K562 (cell line): ENCODE measurements around the gene CASTOR1. TPM values are rescaled to one million over a fixed set of nuclear protein-coding genes. Genes with fewer than 3 reads are reported as not detected.

ENCODE experiments used
- ATAC-seq: fragments of 200-7000 bp; cut with Tn5 transposase; 3 replicates; pipeline ENCODE4 v1.9.1; 2020; ENCODE audit warnings: moderate library complexity
- BruUV-seq: library from RNA; stranded (reverse); fragments of 400-500 nt; replicated peaks from 2 replicates; lab custom pipeline; 2021; lab: Mats Ljungman, UMichigan
- CTCF ChIA-PET: fragments of 300-600 bp; formaldehyde crosslinking; extraction: SDS; loops from one replicate; lab custom pipeline; 2021; ENCODE audit warnings: low intra/inter-chr PET ratio; lab: Yijun Ruan, JAX
- POLR2A ChIA-PET: fragments of 300-600, 350-650 bp; sonication (Branson Sonifier 250); formaldehyde crosslinking; extraction: SDS; loops from one replicate; lab custom pipeline; 2021; ENCODE audit warnings: antibody characterized with exemption, inconsistent platforms; lab: Yijun Ruan, JAX
- DNase-seq, 4 experiments: peaks; one replicate each; pipeline versions ENCODE4 v3.0.0 to v3.0.0-alpha.2; 2011 to 2018; ENCODE audit warnings: low spot score in 3 of 4, mixed read lengths in 3 of 4; ENCODE audit errors: extremely low read depth in 1 of 4
- FAIRE-seq: peaks from 2 replicates; lab custom pipeline; 2011; peaks lifted over from hg19 to GRCh38; lab: Jason Lieb, UNC
- H2AFZ ChIP-seq: 2 replicates; pipeline ENCODE4 v1.6.0; 2011; ENCODE audit warnings: low read depth, low read length, control low read depth, inconsistent platforms
- H3K27ac ChIP-seq: fragments of 200-600 bp; 3 replicates; pipeline ENCODE4 v1.8.0; 2011; ENCODE audit warnings: low read depth, mild to moderate bottlenecking, control low read depth, inconsistent platforms, low read length, moderate library complexity, mixed read lengths; ENCODE audit errors: extremely low read depth
- H3K27me3 ChIP-seq, 2 experiments: fragments of 300-600 bp in 1 of 2; 2 replicates in 1 of 2; 3 replicates in 1 of 2; pipeline versions ENCODE4 v1.6.0 to v1.8.0; 2011; ENCODE audit warnings: inconsistent platforms in 2 of 2, low read length in 2 of 2, mild to moderate bottlenecking in 1 of 2, mixed read lengths in 1 of 2, moderate library complexity in 1 of 2; ENCODE audit not compliant: control insufficient read depth in 2 of 2, insufficient read depth in 2 of 2
- H3K36me3 ChIP-seq: fragments of 300-600 bp; 3 replicates; pipeline ENCODE4 v1.8.0; 2011; ENCODE audit warnings: mild to moderate bottlenecking, low read length, inconsistent platforms; ENCODE audit not compliant: control insufficient read depth, insufficient read depth
- H3K4me1 ChIP-seq, 2 experiments: fragments of 200-600 bp in 1 of 2; replicated peaks in 1 of 2; 2 replicates in 1 of 2; 3 replicates in 1 of 2; pipeline versions ENCODE4 v1.5.1 to v1.8.0; 2011; ENCODE audit warnings: inconsistent platforms in 2 of 2, low read length in 2 of 2, mild to moderate bottlenecking in 1 of 2, mixed read lengths in 1 of 2, moderate library complexity in 1 of 2; ENCODE audit not compliant: control insufficient read depth in 2 of 2, insufficient read depth in 2 of 2
- H3K4me2 ChIP-seq: 2 replicates; pipeline ENCODE4 v1.6.1; 2011; ENCODE audit warnings: low read length, control low read depth, inconsistent platforms, mixed read lengths; ENCODE audit not compliant: insufficient read depth
- H3K4me3 ChIP-seq: fragments of 200-600 bp; sonication (generic), shearing (Covaris generic); 2 replicates; pipeline ENCODE4 v1.5.1; 2016; ENCODE audit warnings: control low read depth, inconsistent platforms
- H3K79me2 ChIP-seq: fragments of 200-600 bp; 3 replicates; pipeline ENCODE4 v1.8.0; 2011; ENCODE audit warnings: low read length, inconsistent platforms; ENCODE audit not compliant: control insufficient read depth, insufficient read depth
- H3K9ac ChIP-seq, 2 experiments: 2 replicates each; pipeline versions ENCODE4 v1.6.0 to v1.6.1; 2011; ENCODE audit warnings: low read depth in 2 of 2, low read length in 2 of 2, control low read depth in 1 of 2, inconsistent platforms in 1 of 2, mild to moderate bottlenecking in 1 of 2, mixed read lengths in 1 of 2; ENCODE audit not compliant: insufficient read depth in 1 of 2
- H3K9me1 ChIP-seq: one replicate; pipeline ENCODE4 v1.6.0; 2011; ENCODE audit warnings: inconsistent platforms, mild to moderate bottlenecking, low read length, moderate library complexity; ENCODE audit not compliant: control insufficient read depth, insufficient read depth
- H3K9me3 ChIP-seq: replicated peaks from 2 replicates; pipeline ENCODE4 v1.5.1; 2011; ENCODE audit warnings: low read depth, low read length, inconsistent platforms; ENCODE audit not compliant: control insufficient read depth, insufficient read depth
- H4K20me1 ChIP-seq: replicated peaks from 2 replicates; pipeline ENCODE4 v1.6.1; 2011; ENCODE audit warnings: low read length, inconsistent platforms, mixed read lengths; ENCODE audit not compliant: control insufficient read depth, insufficient read depth
- IRF9 ChIP-seq: fragments of 450-650 bp; IDR thresholded peaks from 2 replicates; pipeline ENCODE4 v1.6.1; 2016; ENCODE audit warnings: missing biosample characterization, missing genetic modification characterization
- PYGO2 ChIP-seq: fragments of 450-650 bp; IDR thresholded peaks from 2 replicates; pipeline ENCODE4 v1.6.1; 2016; ENCODE audit warnings: mild to moderate bottlenecking, missing genetic modification characterization, moderate library complexity, missing compliant biosample characterization
- TCF7 ChIP-seq: sonication (generic); IDR thresholded peaks from 2 replicates; pipeline ENCODE4 v1.6.1; 2016; ENCODE audit warnings: antibody characterized with exemption, borderline replicate concordance
- TFE3 ChIP-seq: fragments of 450-650 bp; formaldehyde crosslinking; IDR thresholded peaks from 2 replicates; pipeline ENCODE4 v1.4.0; 2020; ENCODE audit warnings: mild to moderate bottlenecking, mixed read lengths
- ZNF121 ChIP-seq: sonication (generic); formaldehyde crosslinking; conservative IDR thresholded peaks from 2 replicates; pipeline ENCODE4 v1.8.0; 2022; ENCODE audit warnings: missing genetic modification reagents
- WGBS: fragments of 100-300 bp; shearing (Covaris generic); methylation state at CpG from one replicate; pipeline ENCODE4 v1.1.6; 2016; ENCODE audit warnings: low coverage, mixed read lengths; ENCODE audit not compliant: insufficient coverage; ENCODE audit errors: missing lambda C conversion rate; 5-methylcytosine and 5-hydroxymethylcytosine counted together
- in situ Hi-C: fragments of 300-500 bp; cut with MboI; formaldehyde crosslinking; loops from 4 replicates; pipeline ENCODE4 v1.15.0; 2018; ENCODE audit warnings: inconsistent platforms, mixed read lengths
- intact Hi-C: fragments of 100-400 bp; cut with micrococcal nuclease; formaldehyde crosslinking; loops from 2 replicates; pipeline ENCODE4 v1.14.2; 2022
- polyA plus RNA-seq, 8 experiments: library from polyadenylated mRNA; depleted of rRNA in 4 of 8; stranded (reverse) in 5 of 8; unstranded in 3 of 8; fragments of >200 nt; fragmentation: Nextera tagmentation in 2 of 8; fragmentation: Illumina TruSeq in 1 of 8; extraction: Ambion mirVana in 2 of 8; extraction: Trizol in 1 of 8; gene quantifications; 2 replicates each; pipeline versions ENCODE4 v1.2.1 to v1.2.3, GENCODE V29; 2011 to 2014; ENCODE audit warnings: inconsistent platforms in 1 of 8, missing spikeins in 1 of 8
- total RNA-seq, 7 experiments: library from RNA; depleted of rRNA in 6 of 7; stranded (reverse); fragments of >200 nt in 6 of 7; fragmentation: Illumina TruSeq in 2 of 7; extraction: Trizol in 2 of 7; gene quantifications; 2 replicates each; pipeline versions ENCODE4 v1.2.1 to v1.2.3, GENCODE V29; 2011 to 2021; ENCODE audit warnings: low replicate concordance in 1 of 7

The CASTOR1 gene
- total and polyA plus RNA-seq, 9 of the 15 experiments (the other 6 are each of a cell fraction or from before 2014, with no cell fraction given) = 0.35 to 2.6 (median 1.1) TPM

- WGBS = 54% methylated on average over 13 of the region's 16 CpGs
- ChIA-PET CTCF (no interaction called here), POLR2A (interaction anchor here (0.5 kb wide), 1 partner anchor 142 kb away, joined by 3 read pairs; no protein-coding TSS in a partner anchor)
- no peaks in the 10 kb centered on the region for H4K20me1 ChIP-seq
- H3K27me3 ChIP-seq = no peaks in the 10 kb centered on the region; a peak in 1 of 5 replicates
- H3K4me1 ChIP-seq = peaks cover 4 to 25% of the 10 kb centered on the region in 2 experiments; a peak in 4 of 5 replicates
- no peak for TF ChIP-seq TCF7
- no peak for TF ChIP-seq IRF9
- TF ChIP-seq PYGO2 (tag) = no peak
- no peak for TF ChIP-seq TFE3 (CRISPR knock-in tag)
- TF ChIP-seq ZNF121 (CRISPR knock-in tag) = no peak
- no peaks in the 10 kb centered on the region for H3K79me2 ChIP-seq
- H3K4me3 ChIP-seq = no peak overlapping the region
- H3K36me3 ChIP-seq = no peaks in the 10 kb centered on the region
- H2AFZ ChIP-seq = no peak overlapping the region
- intact Hi-C loops (no loop called here), in situ Hi-C loops (no loop called here)
- no peak for FAIRE-seq
- ATAC-seq = no peak
- H3K9me1 ChIP-seq = no peaks in the 10 kb centered on the region
- no peak overlapping the region for H3K27ac ChIP-seq
- no TSS peak for BruUV-seq
- H3K9me3 ChIP-seq = no peaks in the 10 kb centered on the region
- DNase-seq = no peak
- no peak overlapping the region for H3K4me2 ChIP-seq
- H3K9ac ChIP-seq = no peak overlapping the region
These were observed 10.1 kb downstream of the CASTOR1 start for GRCh38 chr22:30279046-30279788.
